HG02840 (cell line): ENCODE results near the gene IL1RAPL2.

ENCODE experiments used
- ATAC-seq: cut with Tn5 transposase; IDR thresholded peaks from one replicate; pipeline ENCODE4 v1.9.1; 2021; ENCODE audit warnings: mild to moderate bottlenecking, moderate library complexity, moderate number of reproducible peaks; ENCODE audit not compliant: unreplicated experiment, low FRiP score

The IL1RAPL2 gene

GRCh38 chrX:105260291-105261043 is 694.5 kb downstream of the IL1RAPL2 start:
- ATAC-seq, result no peak

- ATAC-seq, result no peak
Observed at GRCh38 chrX:105263171-105263570, 697.2 kb downstream of the IL1RAPL2 start.

- ATAC-seq, result no peak
Observed at GRCh38 chrX:105263801-105264200, 697.8 kb downstream of the IL1RAPL2 start.

GRCh38 chrX:105265093-105265492 is 699.1 kb downstream of the IL1RAPL2 start:
- ATAC-seq, result no peak

GRCh38 chrX:105266456-105266855 is 700.5 kb downstream of the IL1RAPL2 start:
- no peak for ATAC-seq

GRCh38 chrX:105267167-105267566 is 701.2 kb downstream of the IL1RAPL2 start:
- ATAC-seq, result no peak

GRCh38 chrX:105269386-105269785 is 703.4 kb downstream of the IL1RAPL2 start:
- no peak for ATAC-seq

GRCh38 chrX:105273326-105273725 is 707.3 kb downstream of the IL1RAPL2 start:
- ATAC-seq, result no peak

- no peak for ATAC-seq
Observed at GRCh38 chrX:105274091-105274490, 708.1 kb downstream of the IL1RAPL2 start.

- ATAC-seq, result no peak
Observed at GRCh38 chrX:105277132-105277531, 711.1 kb downstream of the IL1RAPL2 start.

- no peak for ATAC-seq
Observed at GRCh38 chrX:105282077-105282476, 716.1 kb downstream of the IL1RAPL2 start.

GRCh38 chrX:105297041-105297440 is 731.0 kb downstream of the IL1RAPL2 start:
- no peak for ATAC-seq

GRCh38 chrX:105299286-105299685 is 733.3 kb downstream of the IL1RAPL2 start:
- no peak for ATAC-seq

- no peak for ATAC-seq
Observed at GRCh38 chrX:105302246-105302645, 736.2 kb downstream of the IL1RAPL2 start.

GRCh38 chrX:105307762-105308161 is 741.8 kb downstream of the IL1RAPL2 start:
- ATAC-seq, result no peak

- no peak for ATAC-seq
Observed at GRCh38 chrX:105313596-105313995, 747.6 kb downstream of the IL1RAPL2 start.

GRCh38 chrX:105314458-105314857 is 748.5 kb downstream of the IL1RAPL2 start:
- no peak for ATAC-seq

- ATAC-seq, result no peak
Observed at GRCh38 chrX:105315248-105315647, 749.2 kb downstream of the IL1RAPL2 start.

- ATAC-seq, result no peak
Observed at GRCh38 chrX:105317117-105317516, 751.1 kb downstream of the IL1RAPL2 start.

- no peak for ATAC-seq
Observed at GRCh38 chrX:105323928-105324327, 757.9 kb downstream of the IL1RAPL2 start.

- ATAC-seq, result no peak
Observed at GRCh38 chrX:105328773-105329172, 762.8 kb downstream of the IL1RAPL2 start.

- ATAC-seq, result no peak
Observed at GRCh38 chrX:105331244-105331643, 765.2 kb downstream of the IL1RAPL2 start.

GRCh38 chrX:105347373-105347772 is 781.4 kb downstream of the IL1RAPL2 start:
- no peak for ATAC-seq
